Measurements from ENCODE around the gene LYST.

The LYST gene

GRCh38 chr1:235689356-235689755 lies 177.3 kb downstream of the LYST start:
- H3K4me3 ChIP-seq (ENCODE audit: low read depth, low read length), result no peak overlapping the region
- no peak for TF ChIP-seq CTCF (IDR thresholded peaks at IDR 0.05; ENCODE audit: insufficient read depth, low read depth, low read length, missing control alignments)
- DNase-seq (ENCODE audit: low read depth), result no peak

- no peak for DNase-seq (ENCODE audit: low read depth)
- no peak for TF ChIP-seq CTCF (IDR thresholded peaks at IDR 0.05; ENCODE audit: insufficient read depth, low read depth, low read length, missing control alignments)
- H3K4me3 ChIP-seq (ENCODE audit: low read depth, low read length), result no peak overlapping the region
Measured at GRCh38 chr1:235688096-235688495, 178.6 kb downstream of the LYST start.

GRCh38 chr1:235683653-235684052 lies 183.1 kb downstream of the LYST start:
- TF ChIP-seq CTCF (IDR thresholded peaks at IDR 0.05; ENCODE audit: insufficient read depth, low read depth, low read length, missing control alignments), result no peak
- DNase-seq (ENCODE audit: low read depth), result no peak

GRCh38 chr1:235682216-235682615 lies 184.5 kb downstream of the LYST start:
- no peak overlapping the region for H3K4me3 ChIP-seq (ENCODE audit: low read depth, low read length)
- no peak for DNase-seq (ENCODE audit: low read depth)
- no peak for TF ChIP-seq CTCF (IDR thresholded peaks at IDR 0.05; ENCODE audit: insufficient read depth, low read depth, low read length, missing control alignments)

More at GRCh38 chr1:235683653-235684052, 183.1 kb downstream of the LYST start:
- no peak overlapping the region for H3K4me3 ChIP-seq (ENCODE audit: low read depth, low read length)

- no peak for TF ChIP-seq CTCF (IDR thresholded peaks at IDR 0.05; ENCODE audit: insufficient read depth, low read depth, low read length, missing control alignments)
- no peak overlapping the region for H3K4me3 ChIP-seq (ENCODE audit: low read depth, low read length)
- DNase-seq (ENCODE audit: low read depth), result no peak
Measured at GRCh38 chr1:235679644-235680043, 187.1 kb downstream of the LYST start.

GRCh38 chr1:235679005-235679404 lies 187.7 kb downstream of the LYST start:
- H3K4me3 ChIP-seq (ENCODE audit: low read depth, low read length), result no peak overlapping the region
- no peak for DNase-seq (ENCODE audit: low read depth)
- no peak for TF ChIP-seq CTCF (IDR thresholded peaks at IDR 0.05; ENCODE audit: insufficient read depth, low read depth, low read length, missing control alignments)

GRCh38 chr1:235675152-235675890 lies 191.4 kb downstream of the LYST start:
- no peak for TF ChIP-seq CTCF (IDR thresholded peaks at IDR 0.05; ENCODE audit: insufficient read depth, low read depth, low read length, missing control alignments)
- no peak overlapping the region for H3K4me3 ChIP-seq (ENCODE audit: low read depth, low read length)
- DNase-seq (ENCODE audit: low read depth), result no peak
